Fibroblast of the aortic adventitia (primary cell): ENCODE measurements around the gene E4F1. TPM values are rescaled to one million over a fixed set of nuclear protein-coding genes. Genes with fewer than 3 reads are reported as not detected.
"Not testable (repeated sequence)": the region's sequence is repeated elsewhere in the genome, so short reads cannot be mapped to it uniquely, and the experiment has no call there.

Experiments
- DNase-seq: peaks from one replicate; pipeline ENCODE4 v3.0.0-alpha.2; 2010; ENCODE audit warnings: low read depth
- H3K4me3 ChIP-seq: 2 replicates; pipeline ENCODE4 v1.5.1; 2011; ENCODE audit warnings: low read depth, mild to moderate bottlenecking, control low read depth, low read length, moderate library complexity
- total RNA-seq: library from RNA; depleted of rRNA; stranded (reverse); fragments of >200 nt; gene quantifications from 2 replicates; pipeline ENCODE4 v1.2.3, GENCODE V29; 2012; ENCODE audit warnings: low replicate concordance
- TF ChIP-seq, protein P1 (sequence below): IDR thresholded peaks from 2 replicates; pipeline ENCODE4 v1.5.1; 2011; ENCODE audit warnings: mild to moderate bottlenecking, low read length, control low read depth, inconsistent platforms; ENCODE audit not compliant: insufficient read depth

Gene E4F1
- total RNA-seq, 1 donor = 18.7 TPM

DNA sequence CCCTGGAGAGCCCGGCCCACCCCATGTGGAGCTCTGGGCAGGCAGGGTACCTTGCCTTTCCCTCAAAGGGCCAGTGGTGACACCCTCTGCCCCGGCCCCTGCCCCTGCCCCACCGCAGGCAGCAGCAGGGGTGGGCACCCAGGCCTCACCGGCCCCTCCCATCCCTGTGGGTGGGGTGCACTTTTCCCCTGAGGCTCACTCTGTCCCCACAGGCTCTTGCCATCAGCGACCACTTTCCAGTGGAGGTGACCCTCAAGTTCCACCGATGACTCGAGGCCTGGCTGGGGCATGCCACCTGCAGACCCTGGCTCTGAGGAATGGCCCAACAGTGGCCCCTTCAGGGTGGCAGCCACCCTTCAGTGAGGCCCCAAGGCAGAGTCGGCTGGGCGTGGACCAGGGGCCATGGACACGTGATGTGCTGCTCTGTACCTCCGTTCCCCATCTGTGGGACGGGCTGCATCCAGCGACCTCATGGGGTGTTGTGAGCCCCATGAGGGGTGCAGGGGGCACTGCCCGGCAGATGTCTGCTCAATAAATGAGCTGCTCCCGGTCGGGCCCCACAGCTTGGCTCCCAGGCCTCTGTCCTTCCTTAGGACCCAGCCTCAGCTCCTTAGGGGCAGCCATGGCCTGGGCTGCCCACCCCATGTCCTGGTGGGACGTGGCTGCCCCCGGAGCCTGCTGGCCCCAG is 14.9 kb downstream of the E4F1 start:
- H3K4me3 ChIP-seq = no peak overlapping the region
- no peak for DNase-seq
- TF ChIP-seq, protein P1, sequence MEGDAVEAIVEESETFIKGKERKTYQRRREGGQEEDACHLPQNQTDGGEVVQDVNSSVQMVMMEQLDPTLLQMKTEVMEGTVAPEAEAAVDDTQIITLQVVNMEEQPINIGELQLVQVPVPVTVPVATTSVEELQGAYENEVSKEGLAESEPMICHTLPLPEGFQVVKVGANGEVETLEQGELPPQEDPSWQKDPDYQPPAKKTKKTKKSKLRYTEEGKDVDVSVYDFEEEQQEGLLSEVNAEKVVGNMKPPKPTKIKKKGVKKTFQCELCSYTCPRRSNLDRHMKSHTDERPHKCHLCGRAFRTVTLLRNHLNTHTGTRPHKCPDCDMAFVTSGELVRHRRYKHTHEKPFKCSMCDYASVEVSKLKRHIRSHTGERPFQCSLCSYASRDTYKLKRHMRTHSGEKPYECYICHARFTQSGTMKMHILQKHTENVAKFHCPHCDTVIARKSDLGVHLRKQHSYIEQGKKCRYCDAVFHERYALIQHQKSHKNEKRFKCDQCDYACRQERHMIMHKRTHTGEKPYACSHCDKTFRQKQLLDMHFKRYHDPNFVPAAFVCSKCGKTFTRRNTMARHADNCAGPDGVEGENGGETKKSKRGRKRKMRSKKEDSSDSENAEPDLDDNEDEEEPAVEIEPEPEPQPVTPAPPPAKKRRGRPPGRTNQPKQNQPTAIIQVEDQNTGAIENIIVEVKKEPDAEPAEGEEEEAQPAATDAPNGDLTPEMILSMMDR = no peak

DNA sequence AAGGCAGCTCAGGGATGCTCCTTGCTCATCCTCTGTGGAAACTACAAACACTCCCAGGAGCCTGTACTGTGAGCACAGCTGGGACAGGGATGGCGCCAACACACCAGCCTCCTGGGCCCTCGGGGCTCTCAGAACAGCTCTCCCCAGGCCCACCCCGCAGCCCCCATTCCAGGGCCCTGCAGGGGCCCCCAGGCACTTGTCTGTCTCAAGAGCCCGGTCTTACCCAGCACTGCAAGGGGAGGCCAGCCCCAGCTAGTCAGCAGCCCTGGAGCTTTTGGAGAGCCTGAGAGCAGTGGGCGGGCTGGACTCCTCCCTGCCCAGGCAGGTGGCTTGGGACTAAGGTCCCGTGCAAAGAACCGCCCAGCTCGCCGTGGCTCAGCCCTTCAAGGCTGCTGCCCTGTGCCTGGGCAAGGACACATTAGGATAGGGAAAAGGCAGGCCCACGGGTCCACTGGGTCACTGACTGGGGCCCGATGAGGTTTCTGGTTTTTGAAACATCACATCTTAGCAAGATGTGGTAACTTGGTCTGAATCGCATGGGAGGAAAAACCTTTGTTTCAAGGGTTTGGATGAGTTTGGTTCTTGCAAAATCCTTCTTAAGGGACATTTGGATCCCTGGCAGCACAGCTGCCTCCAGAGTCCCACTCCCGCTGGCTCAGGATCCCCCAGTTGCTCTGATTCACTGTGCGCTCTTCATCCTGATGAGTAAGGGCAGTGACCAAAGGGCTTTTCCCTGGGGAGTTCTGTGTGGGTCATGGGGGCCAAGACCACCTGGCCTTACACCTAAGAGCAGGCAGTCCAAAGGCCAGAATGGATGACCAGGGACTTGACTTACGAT is 15.7 kb downstream of the E4F1 start:
- H3K4me3 ChIP-seq = no peak overlapping the region
- peak; percentile 10 for DNase-seq
- TF ChIP-seq, protein P1 = no peak

DNA sequence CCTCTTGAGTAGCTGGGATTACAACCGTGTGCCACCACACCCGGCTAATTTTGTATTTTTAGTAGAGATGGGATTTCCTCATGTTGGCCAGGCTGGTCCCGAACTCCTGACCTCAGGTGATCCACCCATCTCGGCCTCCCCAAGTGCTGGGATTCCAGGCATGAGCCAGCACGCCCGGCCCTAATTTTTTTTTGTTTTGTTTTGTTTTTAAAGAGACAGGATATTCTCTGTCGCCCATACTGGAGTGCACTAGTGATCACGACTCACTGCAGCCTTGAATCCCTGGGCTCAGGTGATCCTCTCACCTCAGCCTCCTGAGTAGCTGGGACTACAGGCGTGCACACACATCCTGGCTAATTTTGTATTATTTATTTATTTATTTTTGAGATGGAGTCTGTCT is 16.9 kb downstream of the E4F1 start:
- H3K4me3 ChIP-seq, DNase-seq: not testable (repeated sequence)

DNA sequence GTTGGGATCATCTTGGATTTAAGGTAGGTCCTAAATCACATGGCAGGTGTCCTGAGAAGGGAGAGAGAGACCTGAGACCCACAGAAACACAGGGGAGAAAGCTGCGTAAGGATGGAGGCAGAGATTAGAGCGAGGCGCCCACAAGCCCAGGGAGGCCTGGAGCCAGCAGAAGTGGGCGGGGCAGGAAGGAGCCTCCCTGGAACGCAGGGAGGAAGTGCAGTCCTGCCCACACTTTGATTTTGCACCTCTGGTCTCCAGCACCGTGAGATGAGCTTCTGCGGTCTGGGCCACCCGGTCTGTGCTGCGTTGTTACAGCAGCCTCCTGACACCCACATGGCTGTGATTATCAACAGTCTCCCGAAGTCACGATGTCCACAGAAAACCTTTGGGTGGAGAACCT is 19.2 kb downstream of the E4F1 start:
- TF ChIP-seq, protein P1 = no peak
- H3K4me3 ChIP-seq = no peak overlapping the region
- no peak for DNase-seq

DNA sequence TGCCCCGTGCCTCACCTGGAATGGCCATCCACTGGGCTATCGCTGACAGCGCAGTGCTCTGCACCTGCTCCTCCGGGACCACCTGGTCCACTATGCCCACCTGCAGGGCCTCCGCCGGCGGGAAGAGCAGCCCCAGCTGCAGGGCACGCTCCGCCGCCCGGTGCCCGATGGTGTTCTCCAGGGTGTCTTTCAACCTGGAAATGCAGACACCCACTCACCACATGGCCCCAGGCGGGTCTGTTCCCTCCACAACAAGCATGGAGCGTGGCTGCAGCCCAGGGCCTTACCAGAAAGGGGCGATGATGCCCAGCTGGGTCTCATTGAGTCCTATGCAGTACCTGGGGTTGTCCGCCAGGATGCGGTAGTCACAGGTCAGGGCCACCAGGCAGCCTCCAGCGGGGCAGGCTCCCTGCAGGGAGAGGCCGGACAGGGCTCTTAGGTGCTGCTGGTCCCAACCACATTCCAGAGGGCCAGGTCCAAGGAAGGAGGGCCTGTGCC is 19.7 kb downstream of the E4F1 start:
- TF ChIP-seq, protein P1 = no peak
- no peak for DNase-seq
- H3K4me3 ChIP-seq = no peak overlapping the region

DNA sequence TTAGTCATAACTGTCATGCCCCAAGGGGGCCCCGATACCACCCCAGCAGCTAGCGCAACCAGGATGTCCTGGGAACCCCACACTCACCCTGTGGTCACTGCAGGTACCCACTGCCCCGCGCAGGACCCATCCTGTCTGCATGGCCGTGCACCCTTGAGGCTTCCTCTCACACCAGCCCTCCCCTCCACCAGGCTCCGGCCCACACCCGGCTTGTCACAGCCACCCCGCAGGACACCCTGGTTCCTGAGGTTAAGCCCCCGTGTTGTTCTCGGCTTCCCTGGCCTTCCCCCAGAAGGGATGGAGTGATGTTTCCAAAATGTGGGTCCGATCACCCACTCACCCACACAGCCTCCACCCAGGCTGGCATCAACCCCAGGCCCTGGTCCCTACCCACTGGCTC is 20.4 kb downstream of the E4F1 start:
- no peak for DNase-seq
- TF ChIP-seq, protein P1 = no peak
- H3K4me3 ChIP-seq = no peak overlapping the region

DNA sequence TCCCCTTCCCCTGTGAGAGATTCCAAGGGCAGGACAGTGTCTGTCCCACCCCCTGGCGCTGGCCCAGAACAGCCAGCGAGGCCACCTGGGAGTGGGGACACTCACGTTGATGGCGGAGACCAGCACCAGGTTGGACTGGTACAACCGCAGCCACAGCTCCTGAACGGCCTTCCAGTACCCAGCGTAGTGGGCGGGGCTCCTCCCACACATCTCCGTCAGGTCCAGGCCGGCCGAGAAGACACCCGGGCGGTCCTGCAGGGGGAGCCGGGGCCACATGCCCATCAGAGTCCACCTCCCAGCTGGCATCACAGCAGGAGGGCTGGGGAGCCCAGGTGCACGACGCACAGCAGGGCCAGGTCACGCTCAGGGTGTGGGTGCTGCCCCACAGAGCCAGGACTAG is 20.9 kb downstream of the E4F1 start:
- TF ChIP-seq, protein P1 = no peak
- DNase-seq = no peak

More for the DNA sequence above, 20.9 kb downstream of the E4F1 start:
- H3K4me3 ChIP-seq = no peak overlapping the region
